H9 (cell line): Measurements from ENCODE around the gene PPAT. TPM values are rescaled to one million over a fixed set of nuclear protein-coding genes. Genes with fewer than 3 reads are reported as not detected.
A peak's percentile ranks its signal among the peaks of the same experiment; 100 is the strongest.

Source experiments
- DNase-seq: peaks from one replicate; pipeline ENCODE4 v3.0.0-alpha.2; 2017
- H2AFZ ChIP-seq: one replicate; pipeline ENCODE4 v1.6.1; 2013; ENCODE audit warnings: mild to moderate bottlenecking, low read length, control low read depth, moderate library complexity
- H2AK5ac ChIP-seq: 2 replicates; pipeline ENCODE4 v1.6.1; 2013; ENCODE audit warnings: low read length, control low read depth, mixed read lengths; ENCODE audit not compliant: insufficient read length
- H2BK120ac ChIP-seq: one replicate; pipeline ENCODE4 v1.6.1; 2013; ENCODE audit warnings: low read depth, mild to moderate bottlenecking, low read length, control low read depth, inconsistent platforms; ENCODE audit not compliant: poor library complexity, severe bottlenecking
- H2BK12ac ChIP-seq: 2 replicates; pipeline ENCODE4 v1.6.1; 2013; ENCODE audit warnings: low read length, control low read depth, mixed read lengths, low read depth; ENCODE audit not compliant: insufficient read length
- H2BK15ac ChIP-seq: 2 replicates; pipeline ENCODE4 v1.6.1; 2013; ENCODE audit warnings: low read depth, low read length, control low read depth
- H2BK20ac ChIP-seq: one replicate; pipeline ENCODE4 v1.6.1; 2013; ENCODE audit warnings: low read depth, mild to moderate bottlenecking, low read length, control low read depth, inconsistent platforms; ENCODE audit not compliant: poor library complexity, severe bottlenecking
- H2BK5ac ChIP-seq: 2 replicates; pipeline ENCODE4 v1.6.1; 2013; ENCODE audit warnings: low read length, control low read depth, mixed read lengths; ENCODE audit not compliant: insufficient read length
- H3K14ac ChIP-seq: 2 replicates; pipeline ENCODE4 v1.6.1; 2013; ENCODE audit warnings: low read length, control low read depth; ENCODE audit not compliant: insufficient read depth
- H3K18ac ChIP-seq: 2 replicates; pipeline ENCODE4 v1.6.1; 2013; ENCODE audit warnings: low read depth, mild to moderate bottlenecking, mixed read lengths, low read length, control low read depth; ENCODE audit not compliant: insufficient read length
- H3K23ac ChIP-seq: 2 replicates; pipeline ENCODE4 v1.6.1; 2013; ENCODE audit warnings: low read length, control low read depth, mixed read lengths, low read depth; ENCODE audit not compliant: insufficient read length
- H3K23me2 ChIP-seq: 2 replicates; pipeline ENCODE4 v1.6.1; 2013; ENCODE audit warnings: low read depth, mild to moderate bottlenecking, mixed read lengths, low read length, control low read depth; ENCODE audit not compliant: insufficient read length, poor library complexity, severe bottlenecking
- H3K27ac ChIP-seq: 2 replicates; pipeline ENCODE4 v1.5.1; 2013; ENCODE audit warnings: low read length, control low read depth, mixed read lengths, low read depth; ENCODE audit not compliant: insufficient read length
- H3K27me3 ChIP-seq: 2 replicates; pipeline ENCODE4 v1.6.1; 2013; ENCODE audit warnings: low read length, control low read depth, inconsistent platforms; ENCODE audit not compliant: insufficient read depth
- H3K4ac ChIP-seq: 2 replicates; pipeline ENCODE4 v1.6.1; 2013; ENCODE audit warnings: low read depth, mild to moderate bottlenecking, control low read depth, inconsistent platforms, low read length, moderate library complexity
- H3K4me1 ChIP-seq: 2 replicates; pipeline ENCODE4 v1.6.1; 2013; ENCODE audit warnings: low read length, control low read depth, inconsistent platforms; ENCODE audit not compliant: insufficient read depth
- H3K4me2 ChIP-seq: 2 replicates; pipeline ENCODE4 v1.6.1; 2013; ENCODE audit warnings: low read length, control low read depth, mixed read lengths; ENCODE audit not compliant: insufficient read length, insufficient read depth
- H3K56ac ChIP-seq: 2 replicates; pipeline ENCODE4 v1.6.1; 2013; ENCODE audit warnings: low read depth, mild to moderate bottlenecking, mixed read lengths, low read length, control low read depth; ENCODE audit not compliant: insufficient read length
- H3K79me1 ChIP-seq: 2 replicates; pipeline ENCODE4 v1.6.1; 2013; ENCODE audit warnings: low read depth, mild to moderate bottlenecking, moderate library complexity, low read length, control low read depth, inconsistent platforms; ENCODE audit not compliant: insufficient read depth, poor library complexity, severe bottlenecking
- H3K79me2 ChIP-seq: 2 replicates; pipeline ENCODE4 v1.6.1; 2013; ENCODE audit warnings: low read length, control low read depth, inconsistent platforms; ENCODE audit not compliant: insufficient read depth
- H3K9ac ChIP-seq: 2 replicates; pipeline ENCODE4 v1.6.1; 2013; ENCODE audit warnings: low read length, control low read depth, mixed read lengths; ENCODE audit not compliant: insufficient read length; ENCODE audit errors: extremely low read depth
- H3K9me3 ChIP-seq: one replicate; pipeline ENCODE4 v1.6.1; 2013; ENCODE audit warnings: low read depth, low read length, inconsistent platforms; ENCODE audit not compliant: control insufficient read depth
- H3T11ph ChIP-seq: one replicate; pipeline ENCODE4 v1.6.1; 2013; ENCODE audit warnings: mild to moderate bottlenecking, low read length, control low read depth, inconsistent platforms
- H4K20me1 ChIP-seq: one replicate; pipeline ENCODE4 v1.6.1; 2013; ENCODE audit not compliant: control insufficient read depth, insufficient read length, insufficient read depth
- H4K5ac ChIP-seq: 2 replicates; pipeline ENCODE4 v1.6.1; 2013; ENCODE audit warnings: low read depth, mild to moderate bottlenecking, mixed read lengths, low read length, control low read depth; ENCODE audit not compliant: insufficient read length
- H4K8ac ChIP-seq: replicated peaks from 2 replicates; pipeline ENCODE4 v1.6.1; 2013; ENCODE audit warnings: low read length, control low read depth, mixed read lengths, low read depth; ENCODE audit not compliant: insufficient read length
- H4K91ac ChIP-seq: 2 replicates; pipeline ENCODE4 v1.6.1; 2013; ENCODE audit warnings: low read depth, mild to moderate bottlenecking, moderate library complexity, mixed read lengths, low read length, control low read depth; ENCODE audit not compliant: insufficient read length
- H3K27ac Mint-ChIP-seq, 3 experiments: 2 replicates in 2 of 3; 3 replicates in 1 of 3; pipeline ENCODE4 v1.8.0; 2020 to 2021; ENCODE audit warnings: mixed read lengths in 3 of 3, mild to moderate bottlenecking in 1 of 3, moderate library complexity in 1 of 3
- H3K27me3 Mint-ChIP-seq: 2 replicates; pipeline ENCODE4 v1.8.0; 2021; ENCODE audit warnings: low read depth, mild to moderate bottlenecking, moderate library complexity, mixed read lengths
- H3K36me3 Mint-ChIP-seq, 3 experiments: 2 replicates in 2 of 3; 3 replicates in 1 of 3; pipeline ENCODE4 v1.8.0; 2020 to 2021; ENCODE audit warnings: low read depth in 3 of 3, mixed read lengths in 3 of 3; ENCODE audit not compliant: insufficient read depth in 1 of 3
- H3K4me1 Mint-ChIP-seq, 2 experiments: 2 replicates each; pipeline ENCODE4 v1.8.0; 2020; ENCODE audit warnings: mixed read lengths in 2 of 2
- H3K4me3 Mint-ChIP-seq, 2 experiments: 2 replicates in 1 of 2; 3 replicates in 1 of 2; pipeline ENCODE4 v1.8.0; 2020 to 2021; ENCODE audit warnings: mild to moderate bottlenecking in 2 of 2, mixed read lengths in 2 of 2, moderate library complexity in 1 of 2
- H3K9me3 Mint-ChIP-seq, 2 experiments: 2 replicates in 1 of 2; 3 replicates in 1 of 2; pipeline ENCODE4 v1.8.0; 2020; ENCODE audit warnings: mild to moderate bottlenecking in 2 of 2, mixed read lengths in 2 of 2, moderate library complexity in 1 of 2
- WGBS: extraction: QIAGEN DNeasy Blood & Tissue Kit; methylation state at CpG from one replicate; pipeline ENCODE4 v1.1.7; 2013; ENCODE audit warnings: missing lambda C conversion rate, low lambda C conversion rate, mixed read lengths; ENCODE audit not compliant: insufficient read length; ENCODE audit errors: extremely low coverage; 5-methylcytosine and 5-hydroxymethylcytosine counted together
- total RNA-seq: library from RNA; stranded (reverse); gene quantifications from 2 replicates; pipeline ENCODE4 v1.2.1, GENCODE V29; 2021
- TF ChIP-seq, protein P1 (sequence below): fragments of 200-600 bp; sonication (generic); conservative IDR thresholded peaks from 3 replicates; pipeline ENCODE4 v1.8.0; 2021; ENCODE audit warnings: antibody characterized with exemption, mild to moderate bottlenecking

The PPAT gene
- total RNA-seq, 1 experiment from 2014 or later: 77.1 TPM

DNA sequence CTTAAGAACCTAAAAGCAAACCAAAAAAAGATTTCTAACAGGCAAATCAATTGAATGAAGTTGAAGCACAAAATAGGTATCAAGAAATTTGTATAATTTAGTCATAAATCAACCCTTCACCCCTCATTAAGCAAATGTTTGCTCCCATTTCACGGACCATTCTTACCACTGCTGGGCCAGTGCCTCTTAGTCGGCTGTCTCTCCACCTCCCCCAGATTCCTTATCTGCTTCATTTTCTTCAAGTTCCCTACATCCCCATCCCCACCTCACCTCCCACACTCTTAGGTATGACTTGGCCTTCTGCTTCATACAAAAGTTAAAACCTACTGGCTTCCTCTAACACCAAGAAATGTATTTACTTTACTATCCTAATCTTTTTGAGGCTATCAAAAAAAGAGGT is 60.0 kb downstream of the PPAT start:
- Mint-ChIP-seq H3K4me1 (no peaks in the 10 kb centered on the region), H3K4me3 (no peak overlapping the region), H3K27me3 (no peaks in the 10 kb centered on the region), H3K9me3 (no peaks in the 10 kb centered on the region), H3K36me3 (peaks cover 2 to 20% (median 11%) of the 10 kb centered on the region in 3 experiments; a peak in 6 of 7 replicates), H3K27ac (peak overlapping the region in 2 of 3 experiments; percentile 11 to 20; a peak in 1 of 7 replicates)
- Histone ChIP-seq H2BK20ac (no peak overlapping the region), H3K14ac (no peak overlapping the region), H3K27me3 (no peaks in the 10 kb centered on the region), H3T11ph (no peak overlapping the region), H2AK5ac (no peak overlapping the region), H4K8ac (no peak overlapping the region), H4K5ac (no peak overlapping the region), H3K79me1 (no peaks in the 10 kb centered on the region), H3K9ac (no peak overlapping the region), H3K56ac (no peak overlapping the region), H3K27ac (no peak overlapping the region), H3K23me2 (no peaks in the 10 kb centered on the region), H3K4ac (no peak overlapping the region), H3K23ac (no peak overlapping the region), H3K4me1 (no peaks in the 10 kb centered on the region), H2AFZ (no peak overlapping the region), H2BK15ac (no peak overlapping the region), H3K4me2 (no peak overlapping the region), H4K20me1 (no peaks in the 10 kb centered on the region), H2BK120ac (no peak overlapping the region), H2BK12ac (no peak overlapping the region), H3K79me2 (no peaks in the 10 kb centered on the region), H2BK5ac (no peak overlapping the region), H3K18ac (no peak overlapping the region), H3K9me3 (no peaks in the 10 kb centered on the region), H4K91ac (no peak overlapping the region)
- DNase-seq: no peak
- TF ChIP-seq, protein P1, sequence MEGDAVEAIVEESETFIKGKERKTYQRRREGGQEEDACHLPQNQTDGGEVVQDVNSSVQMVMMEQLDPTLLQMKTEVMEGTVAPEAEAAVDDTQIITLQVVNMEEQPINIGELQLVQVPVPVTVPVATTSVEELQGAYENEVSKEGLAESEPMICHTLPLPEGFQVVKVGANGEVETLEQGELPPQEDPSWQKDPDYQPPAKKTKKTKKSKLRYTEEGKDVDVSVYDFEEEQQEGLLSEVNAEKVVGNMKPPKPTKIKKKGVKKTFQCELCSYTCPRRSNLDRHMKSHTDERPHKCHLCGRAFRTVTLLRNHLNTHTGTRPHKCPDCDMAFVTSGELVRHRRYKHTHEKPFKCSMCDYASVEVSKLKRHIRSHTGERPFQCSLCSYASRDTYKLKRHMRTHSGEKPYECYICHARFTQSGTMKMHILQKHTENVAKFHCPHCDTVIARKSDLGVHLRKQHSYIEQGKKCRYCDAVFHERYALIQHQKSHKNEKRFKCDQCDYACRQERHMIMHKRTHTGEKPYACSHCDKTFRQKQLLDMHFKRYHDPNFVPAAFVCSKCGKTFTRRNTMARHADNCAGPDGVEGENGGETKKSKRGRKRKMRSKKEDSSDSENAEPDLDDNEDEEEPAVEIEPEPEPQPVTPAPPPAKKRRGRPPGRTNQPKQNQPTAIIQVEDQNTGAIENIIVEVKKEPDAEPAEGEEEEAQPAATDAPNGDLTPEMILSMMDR: no peak
- no CpG with 5 or more reads among the region's 2 CpGs for WGBS
